Fibroblast of lung (primary cell): Measurements from ENCODE around the gene UVRAG. TPM values are rescaled to one million over a fixed set of nuclear protein-coding genes. Genes with fewer than 3 reads are reported as not detected.

ENCODE experiments used
- DNase-seq, 2 donors: peaks; one replicate each; pipeline versions ENCODE4 v3.0.0 to v3.0.0-alpha.2; 2010; ENCODE audit warnings: low read depth in 2 of 2
- H2AFZ ChIP-seq: 2 replicates; pipeline ENCODE4 v1.5.1; 2012; ENCODE audit warnings: low read length, control low read depth, inconsistent platforms
- H3K27ac ChIP-seq: 2 replicates; pipeline ENCODE4 v1.5.1; 2011; ENCODE audit warnings: low read length, control low read depth; ENCODE audit not compliant: insufficient read depth
- H3K27me3 ChIP-seq: 2 replicates; pipeline ENCODE4 v1.5.1; 2011; ENCODE audit warnings: mild to moderate bottlenecking, low read length; ENCODE audit not compliant: control insufficient read depth, insufficient read depth
- H3K36me3 ChIP-seq: 2 replicates; pipeline ENCODE4 v1.5.1; 2011; ENCODE audit warnings: low read length; ENCODE audit not compliant: control insufficient read depth, insufficient read depth
- H3K4me1 ChIP-seq: 2 replicates; pipeline ENCODE4 v1.5.1; 2011; ENCODE audit warnings: low read length; ENCODE audit not compliant: control insufficient read depth, insufficient read depth; ENCODE audit errors: extremely low read depth
- H3K4me2 ChIP-seq: 2 replicates; pipeline ENCODE4 v1.5.1; 2011; ENCODE audit warnings: low read length, control low read depth; ENCODE audit not compliant: insufficient read depth; ENCODE audit errors: extremely low read depth
- H3K4me3 ChIP-seq, 4 experiments: fragments of 200-600 bp in 1 of 4; sonication (generic) in 1 of 4; replicated peaks in 1 of 4; 2 replicates each; pipeline ENCODE4 v1.5.1; 2011 to 2016; ENCODE audit warnings: low read length in 4 of 4, low read depth in 3 of 4, mild to moderate bottlenecking in 3 of 4, control low read depth in 2 of 4, inconsistent platforms in 1 of 4, mixed read lengths in 1 of 4; ENCODE audit not compliant: insufficient read depth in 1 of 4; ENCODE audit errors: control extremely low read depth in 1 of 4
- H3K79me2 ChIP-seq: 2 replicates; pipeline ENCODE4 v1.5.1; 2012; ENCODE audit warnings: mild to moderate bottlenecking, low read length, inconsistent platforms; ENCODE audit not compliant: control insufficient read depth, insufficient read depth
- H3K9ac ChIP-seq: 2 replicates; pipeline ENCODE4 v1.5.1; 2011; ENCODE audit warnings: mild to moderate bottlenecking, low read length, control low read depth; ENCODE audit not compliant: insufficient read depth
- H3K9me3 ChIP-seq: 2 replicates; pipeline ENCODE4 v1.5.1; 2012; ENCODE audit warnings: low read depth, low read length; ENCODE audit not compliant: control insufficient read depth, insufficient read depth
- H4K20me1 ChIP-seq: 2 replicates; pipeline ENCODE4 v1.5.1; 2011; ENCODE audit warnings: low read length; ENCODE audit not compliant: control insufficient read depth, insufficient read depth; ENCODE audit errors: extremely low read depth
- EZH2 ChIP-seq: IDR thresholded peaks from 2 replicates; pipeline ENCODE4 v1.5.1; 2012; ENCODE audit warnings: low read length, control low read depth, mild to moderate bottlenecking; ENCODE audit errors: missing control alignments
- polyA plus RNA-seq, 2 donors: library from polyadenylated mRNA; depleted of rRNA in 1 of 2; stranded (reverse) in 1 of 2; unstranded in 1 of 2; fragments of >200 nt; gene quantifications; 2 replicates each; pipeline ENCODE4 v1.2.1, GENCODE V29; 2011 to 2012; ENCODE audit warnings: missing spikeins in 1 of 2
- total RNA-seq: library from RNA; depleted of rRNA; stranded (reverse); fragments of >200 nt; gene quantifications from 2 replicates; pipeline ENCODE4 v1.2.1, GENCODE V29; 2014
- TF ChIP-seq, protein P1 (sequence below), 2 donors: IDR thresholded peaks in 1 of 2; conservative IDR thresholded peaks in 1 of 2; 1 replicate in 1 of 2; 2 replicates in 1 of 2; pipeline ENCODE4 v1.5.1; 2011 to 2012; ENCODE audit warnings: low read length in 2 of 2, control low read depth in 1 of 2, inconsistent platforms in 1 of 2, low read depth in 1 of 2, mild to moderate bottlenecking in 1 of 2

The UVRAG gene
- total and polyA plus RNA-seq, 2 donors (not counting 1 experiment from before 2014, with no cell fraction given) = 15.8 to 22.1 TPM

DNA sequence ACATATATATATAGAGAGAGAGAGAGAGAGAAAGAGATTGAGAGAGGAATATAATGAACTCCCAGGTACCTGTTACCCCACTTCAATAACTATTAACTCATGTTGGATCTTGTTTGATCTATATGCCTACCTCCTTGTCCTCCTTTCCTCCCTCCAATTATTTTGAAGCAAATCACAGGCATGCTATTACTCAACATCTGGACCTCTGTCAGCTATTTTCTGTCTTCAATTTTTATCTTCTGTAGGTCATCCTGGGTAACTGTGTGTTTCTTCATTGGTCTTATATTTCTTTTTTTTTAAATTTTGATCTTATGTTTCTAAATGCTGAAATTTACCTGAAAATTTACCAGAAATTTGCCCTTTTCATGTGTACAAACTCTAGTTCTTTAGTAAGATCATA, 24.8 kb downstream of the UVRAG start:
- Histone ChIP-seq H3K4me2 (no peak overlapping the region), H3K79me2 (no peaks in the 10 kb centered on the region), H3K9ac (no peak overlapping the region), H3K27me3 (no peaks in the 10 kb centered on the region), H3K4me3 (no peak overlapping the region), H3K9me3 (no peaks in the 10 kb centered on the region), H2AFZ (no peak overlapping the region), H3K36me3 (no peaks in the 10 kb centered on the region), H3K27ac (no peak overlapping the region), H3K4me1 (no peaks in the 10 kb centered on the region), H4K20me1 (no peaks in the 10 kb centered on the region)
- no peak for TF ChIP-seq EZH2
- TF ChIP-seq, protein P1, sequence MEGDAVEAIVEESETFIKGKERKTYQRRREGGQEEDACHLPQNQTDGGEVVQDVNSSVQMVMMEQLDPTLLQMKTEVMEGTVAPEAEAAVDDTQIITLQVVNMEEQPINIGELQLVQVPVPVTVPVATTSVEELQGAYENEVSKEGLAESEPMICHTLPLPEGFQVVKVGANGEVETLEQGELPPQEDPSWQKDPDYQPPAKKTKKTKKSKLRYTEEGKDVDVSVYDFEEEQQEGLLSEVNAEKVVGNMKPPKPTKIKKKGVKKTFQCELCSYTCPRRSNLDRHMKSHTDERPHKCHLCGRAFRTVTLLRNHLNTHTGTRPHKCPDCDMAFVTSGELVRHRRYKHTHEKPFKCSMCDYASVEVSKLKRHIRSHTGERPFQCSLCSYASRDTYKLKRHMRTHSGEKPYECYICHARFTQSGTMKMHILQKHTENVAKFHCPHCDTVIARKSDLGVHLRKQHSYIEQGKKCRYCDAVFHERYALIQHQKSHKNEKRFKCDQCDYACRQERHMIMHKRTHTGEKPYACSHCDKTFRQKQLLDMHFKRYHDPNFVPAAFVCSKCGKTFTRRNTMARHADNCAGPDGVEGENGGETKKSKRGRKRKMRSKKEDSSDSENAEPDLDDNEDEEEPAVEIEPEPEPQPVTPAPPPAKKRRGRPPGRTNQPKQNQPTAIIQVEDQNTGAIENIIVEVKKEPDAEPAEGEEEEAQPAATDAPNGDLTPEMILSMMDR (conservative IDR thresholded peaks at IDR 0.05 in 1 of 2, IDR thresholded peaks at IDR 0.05 in 1 of 2; ENCODE audit: low read depth in 1 of 2, low read length in 2 of 2) = no peak
- no peak for DNase-seq

DNA sequence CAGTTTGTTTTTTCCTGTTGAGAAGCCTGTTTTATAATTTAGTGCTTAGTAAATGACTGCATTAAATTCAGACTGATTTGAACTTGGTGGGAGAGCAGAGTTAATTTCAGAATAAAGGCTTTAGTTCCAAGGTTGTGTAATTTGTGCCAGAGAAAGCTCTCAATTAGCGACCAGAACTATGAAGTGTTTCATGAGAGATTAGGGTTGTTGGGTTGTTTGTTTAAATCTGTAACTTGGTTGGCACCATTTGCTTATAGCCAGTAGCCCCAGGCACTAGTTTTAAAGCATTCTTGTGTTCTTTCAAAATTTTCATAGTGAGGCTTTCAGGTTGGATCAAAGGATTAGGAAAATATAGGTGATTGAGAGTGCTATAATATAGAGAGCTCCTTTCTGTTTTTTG, 25.5 kb downstream of the UVRAG start:
- no peaks in the 10 kb centered on the region for H3K27me3 ChIP-seq
- H4K20me1 ChIP-seq = no peaks in the 10 kb centered on the region
- TF ChIP-seq, protein P1 (conservative IDR thresholded peaks at IDR 0.05 in 1 of 2, IDR thresholded peaks at IDR 0.05 in 1 of 2; ENCODE audit: low read depth in 1 of 2, low read length in 2 of 2) = no peak
- no peak for TF ChIP-seq EZH2
- H3K79me2 ChIP-seq = no peaks in the 10 kb centered on the region
- H3K9me3 ChIP-seq = no peaks in the 10 kb centered on the region
- H2AFZ ChIP-seq = no peak overlapping the region
- no peak overlapping the region for H3K27ac ChIP-seq
- no peaks in the 10 kb centered on the region for H3K4me1 ChIP-seq
- no peak overlapping the region for H3K4me2 ChIP-seq
- DNase-seq = no peak
- no peaks in the 10 kb centered on the region for H3K36me3 ChIP-seq
- H3K9ac ChIP-seq = no peak overlapping the region
- no peak overlapping the region for H3K4me3 ChIP-seq

DNA sequence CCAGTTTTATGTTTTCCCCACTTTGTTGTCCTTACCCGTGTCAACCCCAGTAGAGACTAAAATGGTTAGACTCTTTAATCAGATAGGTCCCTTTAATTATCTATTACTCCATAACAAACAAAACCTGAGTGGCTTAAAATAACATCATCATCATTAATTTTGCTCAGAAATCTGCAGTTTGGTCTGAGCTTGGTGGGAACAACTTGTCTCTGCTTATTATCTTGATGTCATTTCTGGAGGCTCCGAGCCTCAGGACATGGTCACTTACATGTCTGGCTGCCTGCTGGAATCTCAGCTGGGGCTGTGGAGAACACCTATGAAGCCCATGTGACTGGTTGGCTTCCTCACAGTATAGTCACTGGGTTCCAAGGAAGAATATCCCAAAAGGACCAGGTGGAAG, 26.7 kb downstream of the UVRAG start:
- no peaks in the 10 kb centered on the region for H3K27me3 ChIP-seq
- H2AFZ ChIP-seq = no peak overlapping the region
- no peaks in the 10 kb centered on the region for H3K79me2 ChIP-seq
- H4K20me1 ChIP-seq = no peaks in the 10 kb centered on the region
- TF ChIP-seq EZH2 = no peak
- TF ChIP-seq, protein P1 (conservative IDR thresholded peaks at IDR 0.05 in 1 of 2, IDR thresholded peaks at IDR 0.05 in 1 of 2; ENCODE audit: low read depth in 1 of 2, low read length in 2 of 2) = no peak
- H3K9me3 ChIP-seq = no peaks in the 10 kb centered on the region
- H3K36me3 ChIP-seq = no peaks in the 10 kb centered on the region
- no peaks in the 10 kb centered on the region for H3K4me1 ChIP-seq
- H3K4me2 ChIP-seq = no peak overlapping the region
- no peak overlapping the region for H3K4me3 ChIP-seq
- DNase-seq = no peak
- no peak overlapping the region for H3K27ac ChIP-seq
- H3K9ac ChIP-seq = no peak overlapping the region
